C4-2B (cell line): Measurements from ENCODE around the gene NPAT.

Experiments used
- CTCF ChIP-seq: fragments of 450-650 bp; conservative IDR thresholded peaks from 2 replicates; pipeline ENCODE4 v1.5.1; 2017; ENCODE audit warnings: mild to moderate bottlenecking
- ZFX ChIP-seq: fragments of 450-650 bp; IDR thresholded peaks from 2 replicates; pipeline ENCODE4 v1.6.1; 2017

GRCh38 chr11:108269583-108269982 is 47.1 kb upstream of the NPAT start:
- TF ChIP-seq CTCF (no peak), ZFX (no peak)
